HepG2 (cell line): Measurements from ENCODE around the gene ITCH. TPM values are rescaled to one million over a fixed set of nuclear protein-coding genes. Genes with fewer than 3 reads are reported as not detected.

Source experiments
- ADNP ChIP-seq: sonication (generic); formaldehyde crosslinking; IDR thresholded peaks from 2 replicates; pipeline ENCODE4 v1.4.0; 2020; ENCODE audit warnings: missing genetic modification reagents
- CAMTA2 ChIP-seq: sonication (generic); formaldehyde crosslinking; IDR thresholded peaks from 2 replicates; pipeline ENCODE4 v1.4.0; 2020; ENCODE audit warnings: mild to moderate bottlenecking, missing genetic modification reagents, borderline replicate concordance
- FOXC1 ChIP-seq: sonication (generic); formaldehyde crosslinking; IDR thresholded peaks from 2 replicates; pipeline ENCODE4 v1.8.0; 2022; ENCODE audit warnings: mild to moderate bottlenecking, missing genetic modification reagents, borderline replicate concordance
- HNF1B ChIP-seq: sonication (generic); formaldehyde crosslinking; IDR thresholded peaks from 2 replicates; pipeline ENCODE4 v1.5.1; 2020; ENCODE audit warnings: mild to moderate bottlenecking, moderate library complexity, missing genetic modification reagents
- HNF4A ChIP-seq: sonication (generic); formaldehyde crosslinking; IDR thresholded peaks from 2 replicates; pipeline ENCODE4 v1.4.0; 2020; ENCODE audit warnings: missing genetic modification reagents
- KAT7 ChIP-seq: IDR thresholded peaks from 2 replicates; pipeline ENCODE4 v1.6.1; 2018; ENCODE audit warnings: borderline replicate concordance, missing compliant biosample characterization
- MTA1 ChIP-seq: sonication (generic); formaldehyde crosslinking; IDR thresholded peaks from 2 replicates; pipeline ENCODE4 v1.4.0; 2020; ENCODE audit warnings: missing genetic modification reagents, mild to moderate bottlenecking, borderline replicate concordance
- NCOR1 ChIP-seq: fragments of 200-600 bp; sonication (generic); IDR thresholded peaks from 2 replicates; pipeline ENCODE4 v1.7.0; 2017; ENCODE audit warnings: antibody characterized with exemption, low read length, borderline replicate concordance
- REPIN1 ChIP-seq: sonication (generic); formaldehyde crosslinking; IDR thresholded peaks from 2 replicates; pipeline ENCODE4 v1.8.0; 2022; ENCODE audit warnings: missing genetic modification reagents, low read depth, mild to moderate bottlenecking, borderline replicate concordance
- SNAPC2 ChIP-seq: sonication (generic); formaldehyde crosslinking; IDR thresholded peaks from 2 replicates; pipeline ENCODE4 v1.8.1; 2022; ENCODE audit warnings: mild to moderate bottlenecking, missing genetic modification reagents
- TCF7 ChIP-seq: sonication (generic); IDR thresholded peaks from 2 replicates; pipeline ENCODE4 v1.6.1; 2016; ENCODE audit warnings: antibody characterized with exemption, low read depth
- TEAD3 ChIP-seq: optimal IDR thresholded peaks from 2 replicates; pipeline ENCODE3; 2016; ENCODE audit warnings: borderline replicate concordance
- THRA ChIP-seq: sonication (generic); formaldehyde crosslinking; IDR thresholded peaks from 2 replicates; pipeline ENCODE4 v1.4.0; 2020; ENCODE audit warnings: missing genetic modification reagents, borderline replicate concordance
- TOPORS ChIP-seq: sonication (generic); formaldehyde crosslinking; IDR thresholded peaks from 2 replicates; pipeline ENCODE4 v1.8.0; 2023; ENCODE audit warnings: mild to moderate bottlenecking, missing genetic modification reagents
- ZFP91 ChIP-seq: sonication (generic); formaldehyde crosslinking; IDR thresholded peaks from 2 replicates; pipeline ENCODE4 v1.9.0; 2022; ENCODE audit warnings: missing genetic modification reagents, mild to moderate bottlenecking, borderline replicate concordance
- ZGPAT ChIP-seq: IDR thresholded peaks from 2 replicates; pipeline ENCODE4 v1.6.1; 2016; ENCODE audit warnings: mild to moderate bottlenecking
- ZMYM2 ChIP-seq: sonication (generic); formaldehyde crosslinking; IDR thresholded peaks from 2 replicates; pipeline ENCODE4 v1.8.0; 2022; ENCODE audit warnings: mild to moderate bottlenecking, missing genetic modification reagents
- ZNF230 ChIP-seq: sonication (generic); formaldehyde crosslinking; IDR thresholded peaks from 2 replicates; pipeline ENCODE4 v1.4.0; 2020; ENCODE audit warnings: mild to moderate bottlenecking, missing genetic modification reagents
- ZNF34 ChIP-seq: sonication (generic); formaldehyde crosslinking; IDR thresholded peaks from 2 replicates; pipeline ENCODE4 v1.4.0; 2020; ENCODE audit warnings: mild to moderate bottlenecking, missing genetic modification reagents, borderline replicate concordance
- ZNF343 ChIP-seq: sonication (generic); formaldehyde crosslinking; IDR thresholded peaks from 2 replicates; pipeline ENCODE4 v1.4.0; 2020; ENCODE audit warnings: mild to moderate bottlenecking, missing genetic modification reagents
- polyA plus RNA-seq, 8 experiments: library from polyadenylated mRNA; depleted of rRNA in 3 of 8; stranded (reverse) in 7 of 8; unstranded in 1 of 8; fragments of >200 nt; fragmentation: Illumina TruSeq in 4 of 8; extraction: Trizol in 4 of 8; gene quantifications; 2 replicates each; pipeline versions ENCODE4 v1.2.1 to v1.2.3, GENCODE V29; 2011 to 2016; ENCODE audit warnings: low read depth in 4 of 8, missing spikeins in 1 of 8, mixed read lengths in 1 of 8; ENCODE audit not compliant: insufficient read depth in 1 of 8
- total RNA-seq, 5 experiments: library from RNA; depleted of rRNA; stranded (reverse); fragments of >200 nt; fragmentation: Illumina TruSeq; extraction: Trizol; gene quantifications; 2 replicates each; pipeline ENCODE4 v1.2.3, GENCODE V29; 2016; ENCODE audit warnings: low read depth in 1 of 5

ITCH gene
- total and polyA plus RNA-seq, 2 of the 13 experiments (the other 11 are each of a cell fraction or from before 2014, with no cell fraction given): 20.5 to 112 TPM

- TF ChIP-seq ZGPAT (CRISPR knock-in tag) (peak; percentile 64; the same call in 1 of the 2 replicates), ZNF230 (CRISPR knock-in tag) (peak; percentile 67; the same call in 1 of the 2 replicates), ADNP (CRISPR knock-in tag) (peak; percentile 0; the same call in 1 of the 2 replicates), SNAPC2 (CRISPR knock-in tag) (peak; percentile 39; the same call in 1 of the 2 replicates), ZFP91 (CRISPR knock-in tag) (peak; percentile 48), NCOR1 (peak; percentile 54; the same call in 1 of the 2 replicates), THRA (CRISPR knock-in tag) (peak; percentile 64; the same call in 1 of the 2 replicates), TCF7 (peak; percentile 58; the same call in 1 of the 2 replicates), KAT7 (CRISPR knock-in tag) (peak; percentile 77; the same call in 1 of the 2 replicates), TOPORS (CRISPR knock-in tag) (peak; percentile 54; the same call in 1 of the 2 replicates), TEAD3 (peak; percentile 63), ZNF343 (CRISPR knock-in tag) (peak; percentile 64; the same call in 1 of the 2 replicates), REPIN1 (CRISPR knock-in tag) (peak; percentile 46; the same call in 1 of the 2 replicates), HNF1B (CRISPR knock-in tag) (0 out of 2 replicates have a peak, but pooled peaks have one; percentile 15), MTA1 (CRISPR knock-in tag) (peak; percentile 76; the same call in 1 of the 2 replicates), ZNF34 (CRISPR knock-in tag) (0 out of 2 replicates have a peak, but pooled peaks have one; percentile 40), ZMYM2 (peak; percentile 84; the same call in 1 of the 2 replicates), CAMTA2 (CRISPR knock-in tag) (peak; percentile 64; the same call in 1 of the 2 replicates), HNF4A (CRISPR knock-in tag) (peak; percentile 84), FOXC1 (CRISPR knock-in tag) (peak; percentile 36; the same call in 1 of the 2 replicates)
Observed at GRCh38 chr20:34330861-34331544, 32.1 kb upstream of the ITCH start (continued).
